SIG-M5 treated with dmso at 0.1 percent for 504 hours (cell line): ENCODE results near the gene TANGO6.

Experiments used
- DNase-seq: peaks from one replicate; lab custom pipeline; 2025; ENCODE audit not compliant: unreplicated experiment; lab: John Stamatoyannopoulos, UW

The TANGO6 gene

DNA sequence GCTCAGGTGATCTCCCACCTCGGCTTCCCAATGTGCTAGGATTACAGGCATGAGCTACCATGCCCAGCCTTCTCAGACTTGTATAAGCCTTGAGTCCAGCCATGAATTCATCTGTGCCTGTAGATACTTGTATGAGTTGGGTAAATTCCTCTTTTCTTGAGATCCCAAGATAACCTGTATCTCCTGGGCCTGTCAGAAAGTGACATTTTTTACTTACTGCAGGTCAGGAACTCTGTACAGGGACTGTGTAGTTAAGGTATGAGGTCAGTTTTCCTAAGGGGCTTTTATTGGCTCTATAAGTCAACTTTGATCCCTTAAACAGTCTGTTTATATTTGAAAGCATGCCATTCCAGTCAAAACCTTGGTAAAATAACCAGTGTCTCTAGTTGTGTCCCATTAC, 155.8 kb downstream of the TANGO6 start:
- no peak for DNase-seq

GRCh38 chr16:69003500-69003899, 160.2 kb downstream of the TANGO6 start:
- no peak for DNase-seq

DNA sequence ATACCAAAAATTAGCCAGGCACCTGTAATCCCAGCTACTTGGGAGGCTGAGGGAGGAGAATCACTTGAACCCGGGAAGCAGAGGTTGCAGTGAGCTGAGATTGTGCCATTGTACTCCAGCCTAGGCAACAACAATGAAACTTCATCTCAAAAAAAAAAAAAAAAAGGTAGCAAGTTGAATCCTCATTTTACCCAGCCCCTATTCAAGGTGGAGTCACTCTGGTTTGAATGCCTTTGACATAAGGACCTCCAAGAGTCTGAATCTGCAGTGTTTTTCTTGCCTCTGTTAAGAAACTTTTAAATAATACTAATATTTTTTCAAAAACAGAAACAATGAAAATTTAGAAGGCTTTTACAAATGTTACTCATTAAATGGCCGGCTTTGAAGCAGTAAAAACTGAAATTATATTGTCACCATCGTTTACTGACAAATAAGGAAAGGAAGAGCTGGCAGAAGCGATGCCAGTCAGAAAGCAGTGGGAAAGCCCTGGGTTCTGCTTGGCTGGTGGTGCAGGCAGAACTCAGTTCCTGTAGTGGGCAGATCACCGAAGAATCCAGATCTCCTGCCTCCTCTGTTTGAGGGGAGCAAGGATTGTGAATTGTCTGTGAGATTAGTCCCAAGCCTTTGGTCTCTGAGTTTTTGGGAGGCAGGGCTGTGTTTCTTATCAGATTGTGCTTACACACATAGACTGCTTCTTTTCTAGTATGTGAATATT, 162.5 kb downstream of the TANGO6 start:
- DNase-seq, result no peak

GRCh38 chr16:69012906-69013305, 169.6 kb downstream of the TANGO6 start:
- DNase-seq, result no peak

- no peak for DNase-seq
Observed at GRCh38 chr16:69013991-69014390, 170.7 kb downstream of the TANGO6 start.

DNA sequence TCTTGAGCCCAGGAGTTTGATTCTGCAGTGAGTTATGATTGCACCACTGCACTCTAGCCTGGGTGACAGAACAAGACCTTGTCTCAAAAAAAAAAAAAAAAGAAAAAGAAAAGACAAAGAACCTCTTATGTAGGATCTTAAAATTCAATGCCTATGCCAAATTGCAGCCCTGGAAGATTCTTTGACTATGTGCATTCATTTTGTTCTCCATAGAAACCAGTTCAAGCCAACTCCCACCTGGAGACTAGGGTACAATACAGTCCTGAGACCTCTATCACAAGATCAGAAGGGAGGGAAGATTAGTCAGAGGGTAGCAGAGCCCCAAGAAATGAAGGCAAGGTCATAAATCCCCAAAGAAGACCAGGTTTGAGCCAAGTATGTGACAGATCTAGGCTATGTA, 171.5 kb downstream of the TANGO6 start:
- no peak for DNase-seq

GRCh38 chr16:69017036-69017783, 173.9 kb downstream of the TANGO6 start:
- DNase-seq, result no peak

- no peak for DNase-seq
Observed at GRCh38 chr16:69019811-69020210, 176.5 kb downstream of the TANGO6 start.

DNA sequence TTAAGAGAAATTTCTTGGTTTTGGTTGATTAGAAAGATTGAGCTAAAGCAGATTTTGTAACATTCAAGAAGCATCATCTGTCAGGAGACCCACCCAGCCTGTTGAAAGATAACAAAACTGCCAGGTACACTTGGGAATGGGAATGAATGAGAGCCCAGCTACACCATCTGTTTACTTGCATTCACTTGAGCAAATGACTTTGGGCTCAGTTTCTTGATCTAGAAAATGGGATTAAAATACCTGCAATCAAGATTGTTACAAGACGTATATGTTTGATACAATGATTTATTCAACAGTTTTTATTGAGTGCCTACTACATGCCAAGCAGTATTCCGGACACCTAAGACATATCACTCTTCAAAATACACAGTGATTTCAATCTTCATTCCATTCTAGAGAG, 185.8 kb downstream of the TANGO6 start:
- DNase-seq, result no peak

- DNase-seq, result no peak
Observed at GRCh38 chr16:69031877-69032301, 188.6 kb downstream of the TANGO6 start.

DNA sequence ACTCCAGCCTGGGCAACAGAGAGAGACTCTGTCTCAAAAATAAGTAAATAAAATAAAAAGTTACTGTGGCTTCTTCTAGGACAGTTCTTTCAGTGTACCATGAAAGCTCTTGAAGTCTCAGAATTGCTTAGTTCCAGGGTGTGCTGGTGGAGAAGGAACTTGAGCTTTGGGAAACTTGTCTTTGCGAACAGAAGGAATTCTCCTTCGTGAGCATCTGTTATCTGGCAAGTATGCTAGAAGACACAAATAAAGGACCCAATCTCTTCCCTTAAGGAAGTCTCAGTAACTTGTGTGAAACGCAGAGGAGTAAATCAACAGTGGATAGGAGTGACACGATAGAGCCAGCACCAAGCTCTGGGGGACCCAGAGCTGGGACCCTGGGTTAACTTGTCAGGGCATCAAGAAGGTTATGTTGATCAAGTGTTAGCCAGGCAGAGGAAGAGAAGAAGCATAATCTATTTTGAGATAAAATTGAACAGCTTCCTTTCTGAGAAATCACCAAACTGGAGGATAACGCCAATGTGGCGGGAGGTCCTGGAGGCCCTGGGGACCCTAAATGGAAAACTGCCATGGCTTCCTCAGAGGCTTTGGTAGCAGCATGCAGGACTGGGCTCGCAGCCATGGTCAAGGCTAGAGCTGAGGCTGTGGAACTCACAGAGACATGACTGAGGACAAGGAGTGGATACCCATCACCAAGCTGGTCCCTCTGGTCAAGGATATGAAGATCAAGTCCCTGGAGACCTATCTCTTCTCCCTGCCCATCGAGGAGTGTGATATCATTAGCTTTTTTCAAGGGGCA, 190.0 kb downstream of the TANGO6 start:
- DNase-seq, result no peak

DNA sequence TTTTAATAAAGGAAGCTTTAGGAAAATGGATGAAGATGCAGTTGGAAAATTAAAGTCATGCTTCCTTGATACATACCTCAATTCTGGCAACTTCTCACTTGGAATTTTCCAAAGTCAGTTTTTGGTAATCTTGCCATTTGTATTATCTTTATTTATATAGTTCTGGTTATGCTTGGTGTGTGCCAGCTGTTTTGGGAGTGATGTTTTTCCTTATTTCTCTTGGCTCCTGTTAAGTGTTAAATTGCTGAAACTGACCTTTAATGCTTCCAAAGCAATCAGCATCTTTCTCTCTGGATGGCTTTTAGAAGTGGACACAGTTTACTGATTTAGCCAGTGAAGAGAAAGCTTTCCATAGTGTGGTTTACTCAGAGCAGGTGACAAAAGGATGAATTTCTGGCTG, 192.0 kb downstream of the TANGO6 start:
- no peak for DNase-seq

DNA sequence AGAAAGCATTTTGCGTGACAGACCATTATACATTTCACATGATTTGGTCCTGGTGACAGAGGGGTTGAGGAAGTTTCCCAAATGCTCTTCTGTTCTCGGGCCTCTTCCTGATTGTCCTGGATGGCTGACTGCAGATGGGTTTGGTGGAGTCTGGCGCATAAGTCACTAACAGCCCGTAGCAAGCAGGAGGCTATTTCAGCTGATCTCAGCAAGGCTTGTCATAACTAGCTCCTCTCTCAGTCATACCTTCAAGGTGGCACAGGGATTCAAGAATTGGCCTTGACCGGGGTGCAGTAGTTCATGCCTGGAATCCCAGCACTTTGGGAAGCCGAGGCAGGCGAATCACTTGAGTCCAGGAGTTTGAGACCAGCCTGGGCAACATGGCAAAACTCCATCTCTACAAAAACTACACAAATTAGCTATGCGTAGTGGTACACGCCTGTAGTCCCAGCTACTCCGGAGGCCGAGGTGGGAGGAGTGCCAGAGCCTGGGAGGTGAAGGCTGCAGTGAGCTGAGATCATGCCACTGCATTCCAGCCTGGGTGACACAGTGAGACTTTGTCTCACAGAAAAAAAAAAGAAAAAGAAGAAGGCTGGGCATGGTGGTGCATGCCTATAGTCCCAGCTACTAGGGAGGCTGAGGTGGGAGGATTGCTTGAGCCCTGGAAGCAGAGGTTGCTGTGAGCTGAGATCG, 193.2 kb downstream of the TANGO6 start:
- no peak for DNase-seq

DNA sequence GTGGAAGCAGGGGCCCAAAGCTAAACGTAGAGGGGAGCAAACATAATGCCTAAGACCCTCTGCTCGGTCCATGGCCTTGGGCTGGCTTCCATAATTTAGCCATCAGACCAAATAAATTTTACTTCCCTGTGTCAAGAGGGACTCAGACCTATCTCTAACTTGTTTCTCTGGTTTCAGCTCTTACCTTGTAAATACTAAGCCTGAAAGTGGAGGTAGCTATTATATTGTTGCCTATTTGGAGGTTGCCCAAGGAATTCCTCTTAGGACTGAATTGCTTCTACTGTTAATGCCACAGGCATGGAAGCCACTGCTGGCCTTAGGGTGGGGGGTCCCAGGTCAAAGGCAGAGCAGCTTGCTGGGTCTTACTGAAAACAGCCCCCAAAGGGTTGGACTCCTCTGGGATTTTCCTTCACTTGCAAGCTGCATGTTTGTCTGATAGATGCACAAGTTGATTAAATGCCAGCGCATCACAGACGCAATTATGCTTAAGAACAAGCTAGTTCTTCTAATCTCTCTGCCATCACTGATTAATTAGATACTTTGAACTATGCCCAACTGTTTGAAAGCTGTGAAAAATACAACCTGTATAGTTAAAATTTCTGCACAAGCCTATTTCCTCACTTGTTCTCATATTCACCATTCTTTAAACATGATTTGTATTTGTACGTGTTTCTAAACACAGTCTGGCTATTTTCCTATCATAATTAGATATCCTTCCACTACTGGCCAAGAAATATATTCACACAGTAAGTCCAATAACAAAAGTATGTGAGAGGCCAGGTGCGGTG, 194.2 kb downstream of the TANGO6 start:
- DNase-seq, result no peak

- DNase-seq, result no peak
Observed at GRCh38 chr16:69039333-69039941, 196.1 kb downstream of the TANGO6 start.

DNA sequence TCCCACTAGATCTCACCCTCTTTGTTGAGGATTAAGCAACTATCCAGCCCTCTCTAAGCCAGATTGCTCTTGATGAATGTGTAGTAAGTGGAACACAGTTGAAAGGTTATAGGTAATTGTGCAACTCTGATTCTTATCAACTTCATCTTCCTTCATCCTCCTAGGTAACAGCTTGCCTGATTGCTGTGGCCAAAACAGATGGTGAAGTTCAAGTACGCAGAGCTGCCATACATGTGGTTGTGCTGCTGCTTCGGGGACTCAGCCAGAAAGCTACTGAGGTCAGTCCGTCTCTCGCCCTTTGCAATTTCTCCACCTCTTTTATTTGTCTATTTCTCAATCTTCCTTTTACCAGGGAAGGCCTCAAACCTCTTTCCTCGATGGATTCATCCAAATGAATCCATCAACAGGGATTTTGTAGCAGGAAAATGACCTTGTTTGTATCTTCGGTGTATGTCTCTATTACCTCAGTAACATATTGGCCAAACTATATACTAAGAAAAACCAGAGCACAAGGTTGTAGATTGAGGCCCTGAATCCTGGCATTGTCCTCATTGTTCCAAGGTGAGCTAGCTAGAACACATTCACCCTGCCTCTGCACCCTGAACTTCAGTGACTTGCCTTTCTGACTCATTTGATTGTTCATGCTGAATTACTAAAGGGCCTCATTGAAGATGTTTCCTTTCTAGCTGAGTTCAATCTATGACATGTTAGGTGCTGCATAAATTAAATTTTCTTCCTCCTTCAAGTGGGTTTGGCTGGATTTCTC, 197.0 kb downstream of the TANGO6 start:
- DNase-seq, result no peak

DNA sequence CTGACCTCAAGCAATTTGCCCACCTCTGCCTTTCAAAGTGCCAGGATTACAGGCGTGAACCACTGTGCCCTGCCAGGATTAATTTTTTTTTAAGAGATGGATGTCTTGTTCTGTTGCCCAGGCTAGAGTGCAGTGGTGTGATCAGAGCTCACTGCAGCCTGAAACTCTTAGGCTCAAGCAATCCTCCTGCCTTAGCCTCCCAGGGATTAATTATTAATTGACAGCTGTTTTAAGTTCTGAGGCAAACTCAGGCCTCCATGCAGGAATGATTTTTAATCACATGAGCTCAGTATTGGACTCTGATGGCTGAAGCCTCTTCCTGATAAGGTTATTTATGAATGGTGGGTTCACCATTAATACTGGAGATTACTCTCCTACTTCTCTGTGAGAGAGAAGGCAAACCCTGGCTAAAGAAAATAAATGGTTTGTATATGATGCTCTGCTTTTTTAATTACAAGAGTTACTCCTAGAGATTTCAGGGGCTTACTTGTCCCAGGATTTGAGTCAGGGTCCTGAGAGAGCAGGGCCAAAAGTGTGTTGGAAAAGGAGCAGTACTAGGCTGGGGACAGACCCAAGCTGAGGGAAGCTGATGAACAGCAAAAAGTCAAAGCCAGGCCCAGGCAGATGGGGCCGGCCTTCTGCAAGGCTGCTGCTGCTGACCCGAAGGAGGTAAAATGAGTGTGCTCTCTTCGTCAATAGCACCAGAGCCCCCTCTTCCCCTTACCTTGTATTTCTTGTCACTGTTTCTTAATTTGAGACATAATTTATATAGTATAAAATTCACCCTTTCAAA, 205.2 kb downstream of the TANGO6 start:
- no peak for DNase-seq

DNA sequence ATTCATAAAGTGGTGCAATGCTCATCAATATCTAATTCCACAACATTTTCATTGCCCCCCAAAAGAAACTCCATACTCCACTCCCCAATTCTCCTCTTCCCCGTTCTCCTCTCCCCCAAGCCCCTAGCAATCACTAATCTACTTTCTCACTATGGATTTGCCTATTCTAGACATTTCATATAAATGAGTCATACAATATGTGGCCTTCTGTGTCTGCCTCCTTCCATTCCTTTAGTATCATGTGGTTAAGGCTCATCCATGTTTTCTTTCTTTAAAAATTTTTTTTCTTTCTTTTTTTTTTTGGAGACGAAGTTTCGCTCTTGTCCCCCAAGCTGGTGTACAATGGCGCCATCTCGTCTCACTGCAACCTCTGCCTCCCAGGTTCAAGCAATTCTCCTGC, 205.8 kb downstream of the TANGO6 start:
- no peak for DNase-seq
